Adrenal gland (tissue), 5 donors: Measurements from ENCODE around the gene KCNMA1.

Experiments
- POLR2A ChIP-seq, 2 donors: fragments of 450-650 bp; IDR thresholded peaks; one replicate each; pipeline ENCODE4 v1.6.1; 2017; ENCODE audit warnings: antibody characterized with exemption in 2 of 2, mild to moderate bottlenecking in 2 of 2, moderate library complexity in 1 of 2
- TF ChIP-seq, protein P1 (sequence below), 6 experiments: fragments of 450-650 bp in 4 of 6; fragments of 200-600 bp in 2 of 6; sonication (generic) in 1 of 6; IDR thresholded peaks; 1 replicate in 5 of 6; 2 replicates in 1 of 6; pipeline versions ENCODE4 v1.5.1 to v1.8.0; 2016 to 2021; ENCODE audit warnings: antibody characterized with exemption in 6 of 6, mild to moderate bottlenecking in 2 of 6, moderate library complexity in 1 of 6
- donor health status: DM: no; HTN: no; CAD: no.

DNA sequence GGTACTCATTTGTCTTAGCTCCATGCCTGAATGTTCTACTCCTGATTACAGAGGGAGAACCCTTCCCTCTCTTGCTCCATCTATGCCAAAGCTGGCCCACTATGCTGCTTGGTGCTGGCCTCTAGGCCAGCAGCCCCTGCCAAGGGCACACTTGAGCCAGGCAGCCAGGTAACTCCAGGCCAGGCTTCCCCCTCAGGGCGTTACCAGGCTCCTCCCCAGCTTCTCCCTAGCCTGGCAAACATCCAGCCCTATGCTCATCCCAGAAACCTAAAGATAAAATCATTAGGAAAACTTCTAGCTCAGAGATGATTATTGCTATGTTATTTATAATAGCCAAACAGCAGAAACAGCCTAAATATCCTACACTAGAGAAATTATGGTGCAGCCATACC, 103.7 kb downstream of the KCNMA1 start:
- TF ChIP-seq, protein P1, sequence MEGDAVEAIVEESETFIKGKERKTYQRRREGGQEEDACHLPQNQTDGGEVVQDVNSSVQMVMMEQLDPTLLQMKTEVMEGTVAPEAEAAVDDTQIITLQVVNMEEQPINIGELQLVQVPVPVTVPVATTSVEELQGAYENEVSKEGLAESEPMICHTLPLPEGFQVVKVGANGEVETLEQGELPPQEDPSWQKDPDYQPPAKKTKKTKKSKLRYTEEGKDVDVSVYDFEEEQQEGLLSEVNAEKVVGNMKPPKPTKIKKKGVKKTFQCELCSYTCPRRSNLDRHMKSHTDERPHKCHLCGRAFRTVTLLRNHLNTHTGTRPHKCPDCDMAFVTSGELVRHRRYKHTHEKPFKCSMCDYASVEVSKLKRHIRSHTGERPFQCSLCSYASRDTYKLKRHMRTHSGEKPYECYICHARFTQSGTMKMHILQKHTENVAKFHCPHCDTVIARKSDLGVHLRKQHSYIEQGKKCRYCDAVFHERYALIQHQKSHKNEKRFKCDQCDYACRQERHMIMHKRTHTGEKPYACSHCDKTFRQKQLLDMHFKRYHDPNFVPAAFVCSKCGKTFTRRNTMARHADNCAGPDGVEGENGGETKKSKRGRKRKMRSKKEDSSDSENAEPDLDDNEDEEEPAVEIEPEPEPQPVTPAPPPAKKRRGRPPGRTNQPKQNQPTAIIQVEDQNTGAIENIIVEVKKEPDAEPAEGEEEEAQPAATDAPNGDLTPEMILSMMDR (IDR thresholded peaks at IDR 0.05) = no peak
- no peak for TF ChIP-seq POLR2A (IDR thresholded peaks at IDR 0.05)
